Testis (tissue), 2 donors: ENCODE results near the gene WDR19.

Source experiments
- POLR2A ChIP-seq: fragments of 450-650 bp; IDR thresholded peaks from one replicate; pipeline ENCODE4 v1.6.1; 2017; ENCODE audit warnings: antibody characterized with exemption, mild to moderate bottlenecking, moderate library complexity
- TF ChIP-seq, protein P1 (sequence below), 3 experiments: fragments of 450-650 bp in 2 of 3; fragments of 200-600 bp in 1 of 3; sonication (generic) in 1 of 3; IDR thresholded peaks; one replicate each; pipeline ENCODE4 v1.5.1; 2016 to 2019; ENCODE audit warnings: antibody characterized with exemption in 3 of 3, mild to moderate bottlenecking in 2 of 3, moderate library complexity in 1 of 3

GRCh38 chr4:39295784-39296183 lies 113.5 kb downstream of the WDR19 start:
- TF ChIP-seq, protein P1, sequence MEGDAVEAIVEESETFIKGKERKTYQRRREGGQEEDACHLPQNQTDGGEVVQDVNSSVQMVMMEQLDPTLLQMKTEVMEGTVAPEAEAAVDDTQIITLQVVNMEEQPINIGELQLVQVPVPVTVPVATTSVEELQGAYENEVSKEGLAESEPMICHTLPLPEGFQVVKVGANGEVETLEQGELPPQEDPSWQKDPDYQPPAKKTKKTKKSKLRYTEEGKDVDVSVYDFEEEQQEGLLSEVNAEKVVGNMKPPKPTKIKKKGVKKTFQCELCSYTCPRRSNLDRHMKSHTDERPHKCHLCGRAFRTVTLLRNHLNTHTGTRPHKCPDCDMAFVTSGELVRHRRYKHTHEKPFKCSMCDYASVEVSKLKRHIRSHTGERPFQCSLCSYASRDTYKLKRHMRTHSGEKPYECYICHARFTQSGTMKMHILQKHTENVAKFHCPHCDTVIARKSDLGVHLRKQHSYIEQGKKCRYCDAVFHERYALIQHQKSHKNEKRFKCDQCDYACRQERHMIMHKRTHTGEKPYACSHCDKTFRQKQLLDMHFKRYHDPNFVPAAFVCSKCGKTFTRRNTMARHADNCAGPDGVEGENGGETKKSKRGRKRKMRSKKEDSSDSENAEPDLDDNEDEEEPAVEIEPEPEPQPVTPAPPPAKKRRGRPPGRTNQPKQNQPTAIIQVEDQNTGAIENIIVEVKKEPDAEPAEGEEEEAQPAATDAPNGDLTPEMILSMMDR (IDR thresholded peaks at IDR 0.05): no peak
- no peak for TF ChIP-seq POLR2A
